Gastroesophageal sphincter (tissue), 3 donors: ENCODE measurements around the gene DPM3.

Experiments
- CTCF ChIP-seq, 4 experiments: fragments of 200-600 bp in 2 of 4; fragments of 450-650 bp in 2 of 4; sonication (generic) in 1 of 4; IDR thresholded peaks; one replicate each; pipeline ENCODE4 v1.5.1; 2017 to 2019; ENCODE audit warnings: antibody characterized with exemption in 4 of 4, mild to moderate bottlenecking in 2 of 4, moderate library complexity in 2 of 4
- POLR2AphosphoS5 ChIP-seq: sonication (generic); formaldehyde crosslinking; IDR thresholded peaks from one replicate; pipeline ENCODE4 v1.6.1; 2017; ENCODE audit warnings: antibody characterized with exemption

GRCh38 chr1:155184351-155184811, 44.0 kb upstream of the DPM3 start:
- TF ChIP-seq CTCF (IDR thresholded peaks at IDR 0.05) (no peak), POLR2AphosphoS5 (no peak)
